Measurements from ENCODE around the gene RIOK1. TPM values are rescaled to one million over a fixed set of nuclear protein-coding genes. Genes with fewer than 3 reads are reported as not detected.
"Not testable (repeated sequence)": the region's sequence is repeated elsewhere in the genome, so short reads cannot be mapped to it uniquely, and the experiment has no call there.

Gene RIOK1
- total and polyA plus RNA-seq, 8 donors: 8.7 to 105 (median 13.1) TPM

DNA sequence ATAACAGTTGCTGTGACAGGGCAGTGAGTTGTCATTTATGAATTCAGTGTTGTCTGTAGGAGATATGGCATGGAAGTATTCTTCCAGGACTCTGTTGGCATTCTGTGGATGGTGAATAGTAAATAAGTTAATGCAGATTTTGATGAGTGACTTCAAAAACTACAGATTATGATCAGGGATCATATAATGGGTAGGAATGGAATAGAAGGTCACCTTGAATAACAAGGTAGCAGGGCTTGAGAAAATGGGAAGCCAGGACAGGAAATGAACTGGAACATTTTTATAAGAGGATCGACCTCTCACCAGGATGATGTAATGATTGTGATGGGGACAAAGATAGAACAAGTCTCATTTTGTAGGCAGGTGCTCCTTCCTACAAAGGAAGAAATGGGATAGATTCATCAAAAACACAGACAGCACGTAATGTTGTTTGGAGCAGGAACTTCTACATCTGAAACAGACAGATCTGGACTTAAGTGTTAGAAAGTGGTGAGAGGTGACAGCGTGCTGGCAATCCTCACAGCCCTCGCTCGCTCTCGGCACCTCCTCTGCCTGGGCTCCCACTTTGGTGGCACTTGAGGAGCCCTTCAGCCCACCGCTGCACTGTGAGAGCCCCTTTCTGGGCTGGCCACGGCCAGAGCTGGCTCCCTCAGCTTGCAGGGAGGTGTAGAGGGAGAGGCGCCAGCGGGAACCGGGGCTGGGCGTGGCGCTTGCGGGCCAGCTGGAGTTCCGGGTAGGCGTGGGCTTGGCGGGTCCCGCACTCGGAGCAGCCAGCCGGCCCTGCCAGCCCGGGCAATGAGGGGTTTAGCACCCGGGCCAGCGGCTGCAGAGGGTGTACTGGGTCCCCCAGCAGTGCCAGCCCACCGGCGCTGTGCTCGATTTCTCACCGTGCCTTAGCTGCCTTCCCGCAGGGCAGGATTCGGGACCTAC lies 45.8 kb upstream of the RIOK1 start:
- 85 to 94% (median 93%) methylated on average over 14 to 29 of the region's 29 CpGs for WGBS, 5 donors
- TF ChIP-seq, protein P1, sequence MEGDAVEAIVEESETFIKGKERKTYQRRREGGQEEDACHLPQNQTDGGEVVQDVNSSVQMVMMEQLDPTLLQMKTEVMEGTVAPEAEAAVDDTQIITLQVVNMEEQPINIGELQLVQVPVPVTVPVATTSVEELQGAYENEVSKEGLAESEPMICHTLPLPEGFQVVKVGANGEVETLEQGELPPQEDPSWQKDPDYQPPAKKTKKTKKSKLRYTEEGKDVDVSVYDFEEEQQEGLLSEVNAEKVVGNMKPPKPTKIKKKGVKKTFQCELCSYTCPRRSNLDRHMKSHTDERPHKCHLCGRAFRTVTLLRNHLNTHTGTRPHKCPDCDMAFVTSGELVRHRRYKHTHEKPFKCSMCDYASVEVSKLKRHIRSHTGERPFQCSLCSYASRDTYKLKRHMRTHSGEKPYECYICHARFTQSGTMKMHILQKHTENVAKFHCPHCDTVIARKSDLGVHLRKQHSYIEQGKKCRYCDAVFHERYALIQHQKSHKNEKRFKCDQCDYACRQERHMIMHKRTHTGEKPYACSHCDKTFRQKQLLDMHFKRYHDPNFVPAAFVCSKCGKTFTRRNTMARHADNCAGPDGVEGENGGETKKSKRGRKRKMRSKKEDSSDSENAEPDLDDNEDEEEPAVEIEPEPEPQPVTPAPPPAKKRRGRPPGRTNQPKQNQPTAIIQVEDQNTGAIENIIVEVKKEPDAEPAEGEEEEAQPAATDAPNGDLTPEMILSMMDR (IDR thresholded peaks at IDR 0.05): no peak
- TF ChIP-seq POLR2A (IDR thresholded peaks at IDR 0.05) (no peak), POLR2AphosphoS5 (IDR thresholded peaks at IDR 0.05) (no peak), EP300 (IDR thresholded peaks at IDR 0.05) (no peak)
- no peaks in the 10 kb centered on the region for H3K4me1 ChIP-seq
- intact Hi-C loops (cut with DNase I; ENCODE audit: low total_unique reads): no loop called here
- no peaks in the 10 kb centered on the region for H3K9me3 ChIP-seq
- no peak for DNase-seq
- H3K36me3 ChIP-seq: no peaks in the 10 kb centered on the region
- no peak overlapping the region for H3K27ac ChIP-seq
- H3K4me3 ChIP-seq: no peak overlapping the region
- peaks cover 0 to 23% (median 0%) of the 10 kb centered on the region in 3 donors for H3K27me3 ChIP-seq

DNA sequence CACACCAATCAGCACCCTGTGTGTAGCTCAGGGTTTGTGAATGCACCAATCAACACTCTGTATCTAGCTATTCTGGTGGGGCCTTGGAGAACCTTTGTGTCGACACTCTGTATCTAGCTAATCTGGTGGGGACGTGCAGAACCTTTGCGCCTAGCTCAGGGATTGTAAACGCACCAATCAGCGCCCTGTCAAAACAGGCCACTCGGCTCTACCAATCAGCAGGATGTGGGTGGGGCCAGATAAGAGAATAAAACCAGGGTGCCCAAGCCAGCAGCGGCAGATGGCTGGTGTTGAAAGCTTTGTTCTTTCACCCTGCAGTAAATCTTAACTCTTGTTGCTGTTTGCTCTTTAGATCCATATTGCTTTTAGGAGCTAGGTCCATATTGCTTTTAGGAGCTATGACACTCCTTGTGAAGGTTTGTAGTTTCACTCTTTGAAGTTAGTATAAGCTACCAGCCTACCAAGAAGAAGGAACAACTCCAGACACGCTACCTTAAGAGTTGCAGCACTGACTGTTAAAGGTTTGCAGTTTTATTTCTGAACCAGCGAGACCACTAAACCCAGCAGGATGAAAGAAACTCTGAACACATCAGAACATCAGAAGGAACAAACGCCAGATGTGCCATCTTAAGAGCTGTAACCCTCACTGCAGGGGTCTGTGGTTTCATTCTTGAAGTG lies 44.7 kb upstream of the RIOK1 start:
- H3K9me3 ChIP-seq; H3K4me1 ChIP-seq; intact Hi-C loops (cut with DNase I; ENCODE audit: low total_unique reads); DNase-seq; H3K36me3 ChIP-seq; H3K4me3 ChIP-seq; H3K27ac ChIP-seq: not testable (repeated sequence)
- 67 to 87% (median 81%) methylated on average over 10 of the region's 10 CpGs for WGBS, 5 donors
- peaks cover 0 to 23% (median 0%) of the 10 kb centered on the region in 3 donors for H3K27me3 ChIP-seq

DNA sequence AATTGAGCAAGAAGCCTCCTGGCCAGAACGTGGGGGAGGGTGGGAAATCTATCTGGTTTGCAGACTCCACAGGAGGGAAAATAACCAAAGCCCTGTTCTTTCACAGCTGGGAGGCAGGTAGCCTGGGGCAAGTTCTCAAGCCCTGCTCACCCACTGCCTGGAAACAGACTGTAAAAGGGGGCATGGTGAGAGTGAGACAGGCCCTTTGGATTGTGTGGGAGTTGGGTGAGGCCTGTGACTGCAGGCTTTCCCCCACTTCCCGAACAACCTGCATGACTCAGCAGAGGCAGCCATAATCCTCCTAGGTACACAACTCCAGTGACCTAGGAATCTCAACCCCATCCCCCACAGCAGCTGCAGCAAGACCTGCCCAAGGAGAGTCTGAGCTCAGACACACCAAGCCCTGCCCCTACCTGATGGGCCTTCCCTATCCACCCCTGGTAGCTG lies 42.0 kb upstream of the RIOK1 start:
- DNase-seq; H3K36me3 ChIP-seq; H3K27ac ChIP-seq; H3K9me3 ChIP-seq; intact Hi-C loops (cut with DNase I; ENCODE audit: low total_unique reads); H3K4me1 ChIP-seq; H3K4me3 ChIP-seq: not testable (repeated sequence)
- 55 to 85% (median 60%) methylated on average over 2 of the region's 2 CpGs for WGBS, 5 donors
- peaks cover 0 to 15% (median 0%) of the 10 kb centered on the region in 3 donors for H3K27me3 ChIP-seq

DNA sequence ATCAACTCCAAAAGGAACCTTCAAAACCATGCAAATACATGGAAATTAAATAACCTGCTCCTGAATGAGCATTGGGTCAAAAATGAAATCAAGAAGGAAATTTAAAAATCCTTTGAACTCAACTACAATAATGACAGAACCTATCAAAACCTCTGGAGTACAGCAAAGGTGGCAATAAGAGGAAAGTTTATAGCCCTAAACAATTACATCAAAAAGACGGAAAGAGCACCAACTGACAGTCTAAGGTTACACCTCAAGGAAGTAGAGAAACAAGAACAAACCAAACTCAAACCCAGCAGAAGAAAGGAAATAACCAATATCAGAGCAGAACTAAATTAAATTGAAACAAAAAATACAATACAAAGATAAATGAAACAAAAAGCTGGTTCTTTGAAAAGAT lies 39.0 kb upstream of the RIOK1 start:
- 63 to 87% (median 72%) methylated on average over 1 of the region's 1 CpG for WGBS, 5 donors
- H3K36me3 ChIP-seq; H3K4me3 ChIP-seq; H3K4me1 ChIP-seq; intact Hi-C loops (cut with DNase I; ENCODE audit: low total_unique reads); H3K27ac ChIP-seq; H3K9me3 ChIP-seq; DNase-seq; H3K27me3 ChIP-seq: not testable (repeated sequence)

DNA sequence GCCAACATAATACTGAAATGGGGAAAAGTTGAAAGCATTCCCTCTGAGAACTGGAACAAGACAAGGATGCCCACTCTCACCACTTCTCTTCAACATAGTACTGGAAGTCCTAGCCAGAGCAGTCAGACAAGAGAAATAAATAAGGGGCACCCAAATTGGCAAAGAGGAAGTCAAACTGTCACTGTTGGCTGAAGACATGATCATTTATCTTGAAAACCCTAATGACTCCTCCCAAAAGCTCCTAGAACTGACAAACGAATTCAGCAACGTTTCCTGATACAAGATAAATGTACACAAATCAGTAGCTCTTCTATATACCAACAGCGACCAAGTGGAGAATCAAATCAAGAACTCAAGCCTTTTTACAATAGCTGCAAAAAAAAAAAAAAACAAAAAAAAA lies 37.7 kb upstream of the RIOK1 start:
- 49 to 67% (median 64%) methylated on average over 3 of the region's 3 CpGs for WGBS, 5 donors
- DNase-seq; H3K4me3 ChIP-seq; H3K36me3 ChIP-seq; H3K4me1 ChIP-seq; H3K9me3 ChIP-seq; H3K27ac ChIP-seq; H3K27me3 ChIP-seq; intact Hi-C loops (cut with DNase I; ENCODE audit: low total_unique reads): not testable (repeated sequence)

DNA sequence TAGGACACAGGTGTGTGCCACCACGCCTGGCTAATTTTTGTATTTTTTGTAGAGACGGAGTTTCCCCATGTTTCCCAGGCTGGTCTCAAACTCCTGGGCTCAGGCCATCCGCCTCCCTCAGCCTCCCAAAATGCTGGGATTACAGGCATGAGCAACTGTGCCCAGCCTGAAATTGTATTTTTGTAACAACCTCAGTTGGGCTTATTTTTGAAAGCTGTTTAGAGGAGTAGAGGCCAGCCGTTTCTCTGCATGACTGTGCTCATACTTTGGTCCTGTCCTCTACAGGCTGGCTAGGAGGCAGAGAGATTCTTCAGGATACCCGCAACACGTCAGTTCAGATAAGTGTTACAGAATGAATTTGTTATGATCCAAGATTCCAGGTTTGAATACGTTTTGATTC lies 22.2 kb upstream of the RIOK1 start:
- DNase-seq: no peak
- H3K27me3 ChIP-seq: peaks cover 0 to 4% (median 0%) of the 10 kb centered on the region in 3 donors
- TF ChIP-seq EP300 (IDR thresholded peaks at IDR 0.05) (no peak), POLR2AphosphoS5 (IDR thresholded peaks at IDR 0.05) (no peak), POLR2A (IDR thresholded peaks at IDR 0.05) (no peak)
- TF ChIP-seq, protein P1 (IDR thresholded peaks at IDR 0.05): no peak
- no peak overlapping the region for H3K27ac ChIP-seq
- WGBS, 5 donors: 84 to 89% (median 87%) methylated on average over 7 of the region's 7 CpGs
- H3K4me3 ChIP-seq: no peak overlapping the region
- no peaks in the 10 kb centered on the region for H3K4me1 ChIP-seq
- intact Hi-C loops (cut with DNase I; ENCODE audit: low total_unique reads): no loop called here
- H3K9me3 ChIP-seq: no peaks in the 10 kb centered on the region
- H3K36me3 ChIP-seq: no peaks in the 10 kb centered on the region

All from stomach (tissue), 9 donors.